GM18499 (cell line): ENCODE measurements around the gene FRMD4A.

Source experiments
- ATAC-seq: cut with Tn5 transposase; IDR thresholded peaks from one replicate; pipeline ENCODE4 v1.9.1; 2021; ENCODE audit warnings: moderate number of reproducible peaks; ENCODE audit not compliant: insufficient read depth, unreplicated experiment

FRMD4A gene

GRCh38 chr10:14195433-14195832, 135.3 kb downstream of the FRMD4A start:
- ATAC-seq, result no peak

- no peak for ATAC-seq
Observed at GRCh38 chr10:14192746-14193145, 138.0 kb downstream of the FRMD4A start.

- no peak for ATAC-seq
Observed at GRCh38 chr10:14191871-14192270, 138.9 kb downstream of the FRMD4A start.

- ATAC-seq, result no peak
Observed at GRCh38 chr10:14191407-14191806, 139.3 kb downstream of the FRMD4A start.

GRCh38 chr10:14190702-14191101, 140.0 kb downstream of the FRMD4A start:
- no peak for ATAC-seq

DNA sequence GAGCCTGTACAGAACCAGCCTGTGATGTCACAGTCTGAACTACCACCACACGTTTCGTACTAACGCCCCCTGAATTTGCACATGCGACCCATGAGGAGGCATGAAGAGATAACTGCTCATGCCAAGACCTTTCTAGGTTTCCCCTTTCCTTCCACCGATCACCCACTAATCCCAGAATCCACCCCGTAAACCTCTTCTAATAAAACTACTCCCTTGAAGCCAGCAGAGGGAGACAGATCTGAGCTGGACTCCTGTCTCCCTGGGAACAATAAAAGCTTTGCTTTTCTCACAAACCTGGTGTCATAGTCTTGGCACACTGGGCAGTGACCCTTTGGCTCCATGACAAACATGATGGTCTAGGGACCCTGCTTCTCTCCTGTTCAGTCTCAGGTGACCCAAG, 144.5 kb downstream of the FRMD4A start:
- no peak for ATAC-seq

DNA sequence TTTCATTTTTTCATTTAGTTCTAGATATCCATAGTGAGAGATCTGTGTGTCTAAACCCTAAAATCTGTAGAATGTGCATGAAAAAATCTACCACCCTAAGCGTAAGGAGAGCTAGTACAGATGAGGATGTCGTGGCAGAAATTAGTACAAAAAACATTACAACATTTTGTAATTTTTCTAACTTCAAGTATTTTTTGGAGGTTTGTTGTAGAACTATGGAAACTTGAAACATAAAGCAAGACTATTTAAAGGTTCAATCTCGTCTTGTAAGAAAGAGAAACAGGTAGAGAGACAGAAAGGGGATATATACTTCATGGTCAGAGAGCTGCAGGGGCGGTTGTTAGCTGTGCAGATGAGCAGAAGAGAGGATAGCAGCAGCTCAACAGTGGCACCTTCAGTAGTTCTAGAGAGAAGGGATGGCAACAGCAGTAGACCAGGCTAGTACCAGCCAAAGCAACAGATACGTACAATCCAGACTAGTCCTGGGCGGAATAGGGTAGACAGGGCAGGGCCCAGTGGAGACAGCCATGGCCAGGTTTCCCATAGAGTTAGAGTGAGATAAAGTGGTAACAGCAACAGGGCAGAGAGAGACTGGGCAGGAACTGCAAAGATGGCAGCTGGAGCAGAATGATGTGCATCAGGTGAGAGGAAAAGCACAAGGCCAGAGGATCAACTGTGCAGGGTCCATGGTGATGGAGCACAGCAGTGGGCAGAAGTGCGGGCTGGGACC, 145.2 kb downstream of the FRMD4A start:
- peak; percentile 75 for ATAC-seq

- ATAC-seq, result peak; percentile 33
Observed at GRCh38 chr10:14184841-14185315, 145.8 kb downstream of the FRMD4A start.

GRCh38 chr10:14182781-14183180, 147.9 kb downstream of the FRMD4A start:
- no peak for ATAC-seq

DNA sequence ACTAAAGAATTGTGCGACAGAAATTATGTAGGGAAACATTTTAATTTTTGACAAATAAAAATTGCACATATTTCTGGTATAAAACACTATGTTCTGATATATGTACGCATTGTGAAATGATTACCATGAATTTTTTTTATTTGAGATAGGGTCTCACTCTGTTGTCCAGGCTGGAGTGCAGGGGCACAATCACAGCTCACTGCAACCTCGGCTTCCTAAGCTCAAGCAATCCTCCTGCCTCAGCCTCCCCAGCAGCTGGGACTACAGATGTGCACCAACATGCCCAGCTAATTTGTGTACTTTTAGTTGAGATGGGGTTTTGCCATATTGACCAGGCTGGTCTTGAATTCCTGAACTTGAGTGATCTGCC, 149.2 kb downstream of the FRMD4A start:
- ATAC-seq, result no peak

DNA sequence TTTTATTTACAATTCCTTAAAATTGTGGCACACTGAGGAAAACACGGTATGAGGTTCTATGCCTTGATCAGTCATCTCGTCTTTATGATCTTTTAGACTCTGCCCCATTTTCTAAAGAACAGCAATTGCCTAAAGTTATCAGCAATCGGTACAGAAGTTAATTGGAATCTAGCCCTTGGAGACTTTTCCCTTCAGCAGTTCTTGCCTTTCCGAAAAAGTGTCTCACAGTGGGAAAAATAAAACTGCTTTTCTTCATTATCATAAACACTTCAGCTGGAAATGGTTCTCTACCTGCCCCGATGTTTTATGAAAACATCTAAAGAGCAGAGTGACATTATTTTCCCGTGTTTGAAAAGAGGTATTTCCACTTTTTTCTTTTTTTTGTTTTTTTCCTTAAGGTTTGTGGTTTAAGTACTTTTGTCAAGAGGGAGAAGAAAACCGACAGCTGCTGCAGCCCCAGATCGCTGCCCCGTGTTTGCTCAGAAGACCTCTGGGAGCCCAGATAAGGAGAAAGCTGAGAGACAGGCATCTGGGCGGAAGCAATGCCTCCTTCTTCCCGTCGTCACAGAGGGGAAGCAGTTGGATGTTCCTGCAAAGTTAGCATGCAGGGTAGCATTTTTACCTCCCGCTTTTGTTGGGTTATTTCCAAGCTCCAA, 149.7 kb downstream of the FRMD4A start:
- ATAC-seq, result no peak

DNA sequence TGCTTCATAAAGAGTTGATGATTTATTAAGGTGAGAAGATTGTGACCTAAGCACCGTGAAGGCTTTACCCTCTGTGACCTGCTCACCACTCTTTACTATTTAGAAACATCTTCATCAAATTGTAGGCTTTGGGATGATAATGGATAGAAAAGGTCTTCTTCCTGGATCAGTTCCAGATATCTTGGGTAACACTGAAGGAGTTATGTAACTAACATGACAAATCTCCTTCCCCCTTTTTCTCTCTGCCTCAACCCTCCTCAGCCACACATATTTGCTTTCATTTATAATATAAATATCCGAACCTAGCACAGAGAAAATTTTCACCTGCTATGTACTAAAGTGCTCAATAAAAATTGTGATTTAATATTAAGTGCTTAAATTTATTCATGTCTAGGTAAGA, 151.5 kb downstream of the FRMD4A start:
- no peak for ATAC-seq

DNA sequence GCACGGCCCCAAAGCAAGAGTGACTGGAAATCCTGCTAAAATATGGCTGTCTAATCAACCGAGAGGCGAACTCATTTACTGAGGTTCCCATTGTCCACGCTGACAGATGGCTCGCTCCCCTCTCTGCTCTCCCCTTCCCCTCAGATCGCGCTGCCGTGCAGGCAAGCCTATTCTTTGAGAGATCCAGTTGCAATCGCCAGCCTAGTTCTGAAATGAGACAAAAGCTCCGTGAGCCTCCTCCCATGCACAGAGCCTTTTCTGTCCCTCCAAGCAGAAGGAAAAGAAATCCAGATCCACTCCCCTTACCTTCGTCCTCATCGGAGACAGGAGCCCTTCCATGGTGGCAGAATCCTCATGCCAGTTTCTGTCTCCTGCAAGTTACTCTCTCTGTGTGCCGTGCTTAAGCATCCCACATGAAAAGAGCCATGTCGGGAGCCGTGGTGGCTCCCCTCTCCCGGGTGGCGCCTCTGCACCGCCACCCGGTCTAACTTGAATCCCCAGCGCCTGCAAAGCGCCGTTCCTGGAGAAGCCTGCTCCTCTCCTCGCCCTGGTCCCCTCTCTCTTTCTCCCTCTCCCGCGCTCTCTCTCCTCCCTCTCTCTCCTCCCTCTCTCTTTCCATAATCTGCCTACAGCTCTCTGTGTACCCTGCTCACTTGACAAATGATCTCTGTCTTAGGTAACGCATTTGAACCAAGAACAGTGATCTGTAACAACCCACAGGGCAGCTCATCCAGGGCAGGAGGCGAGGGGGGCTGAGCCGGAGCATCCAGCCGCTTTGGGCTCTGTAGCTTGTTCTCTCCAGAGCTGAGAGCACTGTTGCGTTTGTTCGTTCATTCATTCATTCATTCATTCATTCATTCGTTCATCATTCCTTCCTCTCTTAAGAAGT, 156.8 kb downstream of the FRMD4A start:
- no peak for ATAC-seq

DNA sequence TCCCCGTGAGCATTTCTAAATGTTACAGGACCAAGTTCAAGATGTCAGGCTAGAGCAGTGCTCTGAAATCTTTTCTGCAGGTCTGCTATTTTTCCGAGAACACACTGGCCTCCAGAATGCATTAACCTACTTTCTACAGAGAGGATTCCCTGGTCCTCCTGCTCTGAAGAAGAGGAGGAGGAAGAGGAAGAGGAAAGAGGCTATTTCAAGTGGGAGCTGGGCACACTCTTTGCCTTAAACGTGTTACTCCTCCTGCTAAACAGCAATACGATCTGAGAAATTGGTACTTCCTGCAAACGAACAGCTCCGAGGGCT, 157.4 kb downstream of the FRMD4A start:
- no peak for ATAC-seq

- ATAC-seq, result no peak
Observed at GRCh38 chr10:14172336-14172950, 158.3 kb downstream of the FRMD4A start.

DNA sequence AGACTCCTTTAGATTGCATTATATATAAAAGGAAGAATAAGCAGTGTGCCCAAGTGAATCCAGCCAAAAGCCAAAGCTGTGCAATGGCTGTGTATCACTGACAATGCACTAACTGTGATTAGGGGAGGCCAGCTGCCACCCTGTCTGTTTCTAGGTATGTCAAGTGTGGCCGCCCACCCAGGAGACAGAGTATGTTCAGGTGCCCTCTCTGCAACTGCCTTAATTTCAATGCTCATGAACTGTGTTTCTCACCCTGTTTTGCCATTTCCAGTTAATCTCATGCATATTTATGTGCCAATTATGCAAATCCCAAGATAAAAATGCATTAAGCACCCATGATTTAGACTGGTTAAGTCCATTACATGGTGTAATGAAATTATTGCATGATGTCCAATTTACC, 159.4 kb downstream of the FRMD4A start:
- no peak for ATAC-seq

- no peak for ATAC-seq
Observed at GRCh38 chr10:14163377-14164086, 167.2 kb downstream of the FRMD4A start.

- no peak for ATAC-seq
Observed at GRCh38 chr10:14162629-14163344, 167.9 kb downstream of the FRMD4A start.

GRCh38 chr10:14162061-14162460, 168.7 kb downstream of the FRMD4A start:
- no peak for ATAC-seq

- no peak for ATAC-seq
Observed at GRCh38 chr10:14160299-14160698, 170.4 kb downstream of the FRMD4A start.
